Amniotic stem cell (primary cell): ENCODE results near the gene TIMM10B.

Source experiments
- DNase-seq: peaks from one replicate; lab custom pipeline; 2025; lab: John Stamatoyannopoulos, UW

Gene TIMM10B

GRCh38 chr11:6481012-6481923 lies at the start of gene TIMM10B, which contains the start of gene ARFIP2:
Gene TIMM10B, plus strand, starts transcription at chr11:6481501. Its CDS starts 16 bp downstream, at chr11:6481517.
Gene ARFIP2, minus strand, starts transcription at chr11:6481331. Its CDS starts 910 bp downstream, at chr11:6480421.
- DNase-seq = peak; percentile 98

- peak; percentile 25 for DNase-seq
Measured at GRCh38 chr11:6431861-6432260, 49.4 kb upstream of the TIMM10B start.

GRCh38 chr11:6433998-6434660 lies 47.2 kb upstream of the TIMM10B start:
- no peak for DNase-seq

- DNase-seq = no peak
Measured at GRCh38 chr11:6437423-6437822, 43.9 kb upstream of the TIMM10B start.

- DNase-seq = no peak
Measured at GRCh38 chr11:6437993-6438392, 43.3 kb upstream of the TIMM10B start.

GRCh38 chr11:6438979-6439571 lies 42.2 kb upstream of the TIMM10B start:
- DNase-seq = no peak

GRCh38 chr11:6440906-6441358 lies 40.4 kb upstream of the TIMM10B start, which contains the start of gene HPX:
Gene HPX, minus strand, starts transcription at chr11:6440987. Its CDS starts 24 bp downstream, at chr11:6440963.
- DNase-seq = no peak

- DNase-seq = no peak
Measured at GRCh38 chr11:6442441-6442840, 38.9 kb upstream of the TIMM10B start.

GRCh38 chr11:6443269-6444003 lies 37.9 kb upstream of the TIMM10B start:
- DNase-seq = no peak

- DNase-seq = no peak
Measured at GRCh38 chr11:6448574-6448973, 32.7 kb upstream of the TIMM10B start.

GRCh38 chr11:6452219-6452618 lies 29.1 kb upstream of the TIMM10B start:
- DNase-seq = no peak

GRCh38 chr11:6453152-6453551 lies 28.1 kb upstream of the TIMM10B start:
- DNase-seq = no peak

- DNase-seq = no peak
Measured at GRCh38 chr11:6455070-6455469, 26.2 kb upstream of the TIMM10B start.

- DNase-seq = no peak
Measured at GRCh38 chr11:6456361-6457073, 24.8 kb upstream of the TIMM10B start.

- no peak for DNase-seq
Measured at GRCh38 chr11:6457581-6458320, 23.6 kb upstream of the TIMM10B start.

- no peak for DNase-seq
Measured at GRCh38 chr11:6458352-6459098, 22.8 kb upstream of the TIMM10B start.

- DNase-seq = no peak
Measured at GRCh38 chr11:6459099-6459450, 22.2 kb upstream of the TIMM10B start.

GRCh38 chr11:6468712-6469495 lies 12.4 kb upstream of the TIMM10B start:
- no peak for DNase-seq

- no peak for DNase-seq
Measured at GRCh38 chr11:6469599-6469998, 11.7 kb upstream of the TIMM10B start.
